ENCODE measurements around the gene SUPT4H1. TPM values are rescaled to one million over a fixed set of nuclear protein-coding genes. Genes with fewer than 3 reads are reported as not detected.

SUPT4H1 gene
- total RNA-seq, 5 donors from 2014 or later (not counting 1 experiment from before 2014, with no cell fraction given): 40.5 to 77.3 (median 63.2) TPM

- H3K27me3 Mint-ChIP-seq: no peaks in the 10 kb centered on the region
Measured at GRCh38 chr17:58312829-58313228, 39.2 kb downstream of the SUPT4H1 start.

GRCh38 chr17:58312021-58312630 lies 39.9 kb downstream of the SUPT4H1 start:
- Histone ChIP-seq H3K4me1 (ENCODE audit: control insufficient read depth in 1 of 2, extremely low read depth in 1 of 2, insufficient read depth in 2 of 2, low read length in 2 of 2) (peaks cover 0 to 3% of the 10 kb centered on the region in 2 experiments), H3K27ac (ENCODE audit: low read length) (no peak overlapping the region), H3K27me3 (replicated peaks in 1 of 2; ENCODE audit: control insufficient read depth in 2 of 2, extremely low read depth in 1 of 2, insufficient read depth in 2 of 2, low read length in 1 of 2) (no peaks in the 10 kb centered on the region), H3K4me3 (ENCODE audit: control insufficient read depth in 1 of 2, extremely low read depth in 1 of 2, low read length in 1 of 2) (no peak overlapping the region), H3K36me3 (ENCODE audit: control insufficient read depth in 2 of 2, extremely low read depth in 1 of 2, insufficient read depth in 1 of 2, low read length in 1 of 2) (peaks cover 0 to 48% of the 10 kb centered on the region in 2 donors), H3K9me3 (no peaks in the 10 kb centered on the region)
- ATAC-seq (replicated peaks in 1 of 4) (no peak), DNase-seq (no peak)
- ChIA-PET POLR2A (no interaction called here), CTCF (interaction anchor here (0.6 to 7.8 kb wide), 3 partner anchors 31 to 157 kb away, joined by 4 to 191 read pairs (median 5); partner anchors contain the start of gene RNF43 (in 1 of the 2))
- peaks cover 8% of the 10 kb centered on the region for H3K36me3 Mint-ChIP-seq
- WGBS (ENCODE audit: insufficient coverage): 98% methylated on average over 18 of the region's 23 CpGs
- no peak overlapping the region for H3K4me3 Mint-ChIP-seq
- peaks cover 0 to 1% (median 1%) of the 10 kb centered on the region in 3 donors for H3K4me1 Mint-ChIP-seq
- H3K9me3 Mint-ChIP-seq: no peaks in the 10 kb centered on the region
- H3K27ac Mint-ChIP-seq: no peak overlapping the region
- no peaks in the 10 kb centered on the region for H3K27me3 Mint-ChIP-seq

More at GRCh38 chr17:58312829-58313228, 39.2 kb downstream of the SUPT4H1 start:
- CTCF ChIA-PET: interaction anchor here in 1 of 2 donors (0.7 to 7.8 kb wide), 3 partner anchors 31 to 190 kb away, joined by 4 to 191 read pairs (median 7); partner anchors contain the start of gene RNF43
- Histone ChIP-seq H3K9me3 (no peaks in the 10 kb centered on the region), H3K27me3 (replicated peaks in 1 of 2; ENCODE audit: control insufficient read depth in 2 of 2, extremely low read depth in 1 of 2, insufficient read depth in 2 of 2, low read length in 1 of 2) (no peaks in the 10 kb centered on the region), H3K27ac (ENCODE audit: low read length) (no peak overlapping the region), H3K4me1 (ENCODE audit: control insufficient read depth in 1 of 2, extremely low read depth in 1 of 2, insufficient read depth in 2 of 2, low read length in 2 of 2) (peaks cover 3 to 10% of the 10 kb centered on the region in 2 experiments), H3K4me3 (ENCODE audit: control insufficient read depth in 1 of 2, extremely low read depth in 1 of 2, low read length in 1 of 2) (no peak overlapping the region), H3K36me3 (ENCODE audit: control insufficient read depth in 2 of 2, extremely low read depth in 1 of 2, insufficient read depth in 1 of 2, low read length in 1 of 2) (peaks cover 0 to 41% of the 10 kb centered on the region in 2 donors)
- Mint-ChIP-seq H3K4me3 (no peak overlapping the region), H3K4me1 (peaks cover 7 to 9% (median 8%) of the 10 kb centered on the region in 3 donors), H3K27ac (no peak overlapping the region), H3K9me3 (no peaks in the 10 kb centered on the region), H3K36me3 (peaks cover 8% of the 10 kb centered on the region)
- ATAC-seq (replicated peaks in 1 of 4): no peak
- POLR2A ChIA-PET: interaction anchor here (0.6 kb wide), 2 partner anchors 14 to 33 kb away, joined by 6 to 9 read pairs; no protein-coding TSS in a partner anchor
- no CpG with 5 or more reads among the region's 1 CpG for WGBS (ENCODE audit: insufficient coverage)
- no peak for DNase-seq

- Mint-ChIP-seq H3K4me3 (no peak overlapping the region), H3K27me3 (no peaks in the 10 kb centered on the region), H3K36me3 (peaks cover 8% of the 10 kb centered on the region), H3K4me1 (no peaks in the 10 kb centered on the region), H3K27ac (no peak overlapping the region), H3K9me3 (no peaks in the 10 kb centered on the region)
- Histone ChIP-seq H3K9me3 (no peaks in the 10 kb centered on the region), H3K27ac (ENCODE audit: low read length) (no peak overlapping the region), H3K27me3 (replicated peaks in 1 of 2; ENCODE audit: control insufficient read depth in 2 of 2, extremely low read depth in 1 of 2, insufficient read depth in 2 of 2, low read length in 1 of 2) (no peaks in the 10 kb centered on the region), H3K36me3 (ENCODE audit: control insufficient read depth in 2 of 2, extremely low read depth in 1 of 2, insufficient read depth in 1 of 2, low read length in 1 of 2) (peaks cover 0 to 52% of the 10 kb centered on the region in 2 donors), H3K4me1 (ENCODE audit: control insufficient read depth in 1 of 2, extremely low read depth in 1 of 2, insufficient read depth in 2 of 2, low read length in 2 of 2) (no peaks in the 10 kb centered on the region), H3K4me3 (ENCODE audit: control insufficient read depth in 1 of 2, extremely low read depth in 1 of 2, low read length in 1 of 2) (no peak overlapping the region)
- 99% methylated on average over 9 of the region's 9 CpGs for WGBS (ENCODE audit: insufficient coverage)
- DNase-seq: no peak
- ChIA-PET POLR2A (no interaction called here), CTCF (interaction anchor here in 1 of 2 donors (0.6 kb wide), 1 partner anchor 69 kb away, joined by 3 read pairs; no protein-coding TSS in a partner anchor)
- no peak for ATAC-seq (replicated peaks in 1 of 4)
Measured at GRCh38 chr17:58311429-58311894, 40.5 kb downstream of the SUPT4H1 start.

GRCh38 chr17:58310511-58311428 lies 41.2 kb downstream of the SUPT4H1 start:
- no peaks in the 10 kb centered on the region for H3K27me3 ChIP-seq (replicated peaks in 1 of 2; ENCODE audit: control insufficient read depth in 2 of 2, extremely low read depth in 1 of 2, insufficient read depth in 2 of 2, low read length in 1 of 2)
- H3K27ac ChIP-seq (ENCODE audit: low read length): no peak overlapping the region
- peaks cover 0 to 45% of the 10 kb centered on the region in 2 donors for H3K36me3 ChIP-seq (ENCODE audit: control insufficient read depth in 2 of 2, extremely low read depth in 1 of 2, insufficient read depth in 1 of 2, low read length in 1 of 2)
- WGBS (ENCODE audit: insufficient coverage): 99% methylated on average over 20 of the region's 23 CpGs
- H3K4me1 ChIP-seq (ENCODE audit: control insufficient read depth in 1 of 2, extremely low read depth in 1 of 2, insufficient read depth in 2 of 2, low read length in 2 of 2): no peaks in the 10 kb centered on the region
- H3K36me3 Mint-ChIP-seq: peaks cover 8% of the 10 kb centered on the region
- DNase-seq (no peak), ATAC-seq (replicated peaks in 1 of 4) (no peak)
- H3K27me3 Mint-ChIP-seq: no peaks in the 10 kb centered on the region
- no peak overlapping the region for H3K27ac Mint-ChIP-seq
- CTCF ChIA-PET: interaction anchor here in 1 of 2 donors (0.6 kb wide), 1 partner anchor 69 kb away, joined by 3 read pairs; no protein-coding TSS in a partner anchor
- POLR2A ChIA-PET: no interaction called here
- no peaks in the 10 kb centered on the region for H3K9me3 Mint-ChIP-seq
- H3K4me3 ChIP-seq (ENCODE audit: control insufficient read depth in 1 of 2, extremely low read depth in 1 of 2, low read length in 1 of 2): no peak overlapping the region
- H3K4me1 Mint-ChIP-seq: no peaks in the 10 kb centered on the region
- no peak overlapping the region for H3K4me3 Mint-ChIP-seq
- H3K9me3 ChIP-seq: no peaks in the 10 kb centered on the region

GRCh38 chr17:58309918-58310259 lies 42.1 kb downstream of the SUPT4H1 start:
- H3K27me3 ChIP-seq (replicated peaks in 1 of 2; ENCODE audit: control insufficient read depth in 2 of 2, extremely low read depth in 1 of 2, insufficient read depth in 2 of 2, low read length in 1 of 2): no peaks in the 10 kb centered on the region
- no peak overlapping the region for H3K27ac Mint-ChIP-seq
- H3K4me3 ChIP-seq (ENCODE audit: control insufficient read depth in 1 of 2, extremely low read depth in 1 of 2, low read length in 1 of 2): no peak overlapping the region
- no peak overlapping the region for H3K27ac ChIP-seq (ENCODE audit: low read length)
- no peaks in the 10 kb centered on the region for H3K9me3 ChIP-seq
- no peaks in the 10 kb centered on the region for H3K4me1 Mint-ChIP-seq
- ATAC-seq (replicated peaks in 1 of 4) (no peak), DNase-seq (no peak)
- no peaks in the 10 kb centered on the region for H3K27me3 Mint-ChIP-seq
- WGBS (ENCODE audit: insufficient coverage): 92% methylated on average over 4 of the region's 5 CpGs
- H3K4me3 Mint-ChIP-seq: no peak overlapping the region
- peaks cover 8% of the 10 kb centered on the region for H3K36me3 Mint-ChIP-seq
- H3K9me3 Mint-ChIP-seq: no peaks in the 10 kb centered on the region
- H3K4me1 ChIP-seq (ENCODE audit: control insufficient read depth in 1 of 2, extremely low read depth in 1 of 2, insufficient read depth in 2 of 2, low read length in 2 of 2): peaks cover 0 to under 1% of the 10 kb centered on the region in 2 experiments
- CTCF ChIA-PET: no interaction called here
- POLR2A ChIA-PET: no interaction called here
- peaks cover 0 to 39% of the 10 kb centered on the region in 2 donors for H3K36me3 ChIP-seq (ENCODE audit: control insufficient read depth in 2 of 2, extremely low read depth in 1 of 2, insufficient read depth in 1 of 2, low read length in 1 of 2)

All from T-cell (primary cell).